GM12878 (cell line): ENCODE results near the gene ZDHHC14. TPM values are rescaled to one million over a fixed set of nuclear protein-coding genes. Genes with fewer than 3 reads are reported as not detected.

Experiments used
- ATAC-seq: fragments of 200-7000 bp; cut with Tn5 transposase; 3 replicates; pipeline ENCODE4 v1.9.1; 2020; ENCODE audit warnings: mild to moderate bottlenecking, moderate library complexity
- BruUV-seq: library from RNA; stranded (reverse); fragments of 400-500 nt; replicated peaks from 2 replicates; lab custom pipeline; 2021; lab: Mats Ljungman, UMichigan
- CTCF ChIA-PET: fragments of 300-600 bp; sonication (Branson Sonifier 250); formaldehyde crosslinking; extraction: SDS; loops from one replicate; lab custom pipeline; 2021; ENCODE audit warnings: inconsistent platforms; lab: Yijun Ruan, JAX
- POLR2A ChIA-PET: fragments of 350-600 bp; formaldehyde crosslinking; extraction: SDS; loops from one replicate; lab custom pipeline; 2021; ENCODE audit warnings: inconsistent platforms; lab: Charles Lee
- RAD21 ChIA-PET: fragments of 300-600 bp; sonication (Branson Sonifier 250); formaldehyde crosslinking; loops from one replicate; lab custom pipeline; 2023; ENCODE audit warnings: antibody characterized with exemption; ENCODE audit not compliant: unreplicated experiment; lab: Charles Lee
- SMC1A ChIA-PET: fragments of 300-600 bp; sonication (Branson Sonifier 250); formaldehyde crosslinking; loops from one replicate; lab custom pipeline; 2023; ENCODE audit not compliant: unreplicated experiment, uncharacterized antibody; lab: Charles Lee
- DNase-seq: peaks from one replicate; pipeline ENCODE4 v3.0.0-alpha.2; 2011; ENCODE audit warnings: low read depth, low spot score
- FAIRE-seq: peaks from 3 replicates; lab custom pipeline; 2011; peaks lifted over from hg19 to GRCh38; lab: Jason Lieb, UNC
- H2AFZ ChIP-seq: 2 replicates; pipeline ENCODE4 v1.6.0; 2011; ENCODE audit warnings: low read depth, low read length, control low read depth; ENCODE audit not compliant: control insufficient read depth
- H3K27ac ChIP-seq: 2 replicates; pipeline ENCODE4 v1.5.1; 2011; ENCODE audit warnings: control low read depth; ENCODE audit not compliant: control insufficient read depth, insufficient read depth
- H3K27me3 ChIP-seq, 2 experiments: replicated peaks in 1 of 2; 2 replicates each; pipeline versions ENCODE4 v1.6.0 to v1.6.1; 2011; ENCODE audit warnings: low read length in 1 of 2; ENCODE audit not compliant: control insufficient read depth in 2 of 2, insufficient read depth in 2 of 2
- H3K36me3 ChIP-seq, 2 experiments: 2 replicates each; pipeline ENCODE4 v1.5.1; 2011; ENCODE audit warnings: low read length in 1 of 2; ENCODE audit not compliant: control insufficient read depth in 2 of 2, insufficient read depth in 2 of 2
- H3K4me1 ChIP-seq: 2 replicates; pipeline ENCODE4 v1.6.1; 2011; ENCODE audit warnings: mild to moderate bottlenecking, low read length, moderate library complexity, mixed read lengths; ENCODE audit not compliant: control insufficient read depth, insufficient read depth
- H3K4me2 ChIP-seq: 2 replicates; pipeline ENCODE4 v1.6.0; 2011; ENCODE audit warnings: control low read depth; ENCODE audit not compliant: control insufficient read depth, insufficient read depth
- H3K4me3 ChIP-seq: fragments of 200-600 bp; sonication (generic); 2 replicates; pipeline ENCODE4 v1.5.1; 2016
- H3K79me2 ChIP-seq: 2 replicates; pipeline ENCODE4 v1.6.0; 2011; ENCODE audit warnings: low read length; ENCODE audit not compliant: control insufficient read depth, insufficient read depth
- H3K9ac ChIP-seq: 2 replicates; pipeline ENCODE4 v1.8.0; 2011; ENCODE audit warnings: low read length, control low read depth, mixed read lengths; ENCODE audit not compliant: control insufficient read depth, insufficient read depth
- H3K9me3 ChIP-seq: replicated peaks from 3 replicates; pipeline ENCODE4 v1.5.1; 2011; ENCODE audit warnings: mild to moderate bottlenecking, low read length; ENCODE audit not compliant: control insufficient read depth, insufficient read depth
- H4K20me1 ChIP-seq: 2 replicates; pipeline ENCODE4 v1.6.0; 2011; ENCODE audit not compliant: control insufficient read depth, insufficient read depth
- BRCA1 ChIP-seq: IDR thresholded peaks from 2 replicates; pipeline ENCODE4 v1.6.1; 2011; ENCODE audit warnings: low read depth, low read length, improper control_type of control experiment
- CBFB ChIP-seq: IDR thresholded peaks from 2 replicates; pipeline ENCODE4 v1.6.1; 2016; ENCODE audit warnings: antibody characterized with exemption, low read depth
- HDAC2 ChIP-seq: fragments of 200-600 bp; sonication (generic); IDR thresholded peaks from 2 replicates; pipeline ENCODE4 v1.6.1; 2017
- RAD21 ChIP-seq: IDR thresholded peaks from 2 replicates; pipeline ENCODE4 v1.6.1; 2011; ENCODE audit warnings: mild to moderate bottlenecking, low read depth, low read length, moderate library complexity; ENCODE audit not compliant: insufficient read depth
- SIN3A ChIP-seq: IDR thresholded peaks from 2 replicates; pipeline ENCODE4 v1.6.1; 2012; ENCODE audit warnings: low read depth, low read length, improper control_type of control experiment
- ZBED1 ChIP-seq: IDR thresholded peaks from 2 replicates; pipeline ENCODE4 v1.6.1; 2016; ENCODE audit warnings: borderline replicate concordance
- WGBS: methylation state at CpG from one replicate; pipeline ENCODE4 v1.1.6; 2016; ENCODE audit warnings: low lambda C conversion rate; ENCODE audit not compliant: insufficient replicate concordance, insufficient coverage; ENCODE audit errors: missing lambda C conversion rate; 5-methylcytosine and 5-hydroxymethylcytosine counted together
- in situ Hi-C: fragments of 300-500 bp; cut with MboI; formaldehyde crosslinking; loops from 9 replicates; pipeline ENCODE4 v1.14.3; 2018; ENCODE audit warnings: mixed read lengths
- intact Hi-C: fragments of 100-400 bp; cut with micrococcal nuclease; formaldehyde crosslinking; loops from one replicate; pipeline ENCODE4 v1.14.2; 2022; ENCODE audit not compliant: unreplicated experiment
- polyA plus RNA-seq, 11 experiments: library from polyadenylated mRNA; depleted of rRNA in 4 of 11; unstranded in 6 of 11; stranded (reverse) in 5 of 11; fragments of >200 nt; fragmentation: Nextera tagmentation in 4 of 11; fragmentation: Illumina TruSeq in 1 of 11; extraction: Ambion mirVana in 4 of 11; extraction: Trizol in 1 of 11; gene quantifications; 1 replicate in 1 of 11; 2 replicates in 10 of 11; pipeline versions ENCODE4 v1.2.1 to v1.2.3, GENCODE V29; 2011 to 2016; ENCODE audit warnings: inconsistent platforms in 2 of 11, missing spikeins in 2 of 11, low read depth in 1 of 11
- total RNA-seq, 4 experiments: library from RNA; depleted of rRNA in 3 of 4; stranded (reverse); fragments of >200 nt in 3 of 4; fragmentation: Illumina TruSeq in 1 of 4; extraction: Trizol in 1 of 4; gene quantifications; 2 replicates each; pipeline versions ENCODE4 v1.2.1 to v1.2.3, GENCODE V29; 2013 to 2021
- TF ChIP-seq, protein P1 (sequence below): IDR thresholded peaks from 2 replicates; pipeline ENCODE4 v1.6.1; 2012; ENCODE audit warnings: low read length, inconsistent platforms
- TF ChIP-seq, protein P2 (sequence below): IDR thresholded peaks from 2 replicates; pipeline ENCODE4 v1.6.1; 2012; ENCODE audit warnings: low read depth, low read length, improper control_type of control experiment
- TF ChIP-seq, protein P3 (sequence below): fragments of 450-650 bp; IDR thresholded peaks from 2 replicates; pipeline ENCODE4 v1.6.1; 2017; ENCODE audit warnings: borderline replicate concordance
- TF ChIP-seq, protein P4 (sequence below): fragments of 450-650 bp; conservative IDR thresholded peaks from 2 replicates; pipeline ENCODE4 v1.6.1; 2017; ENCODE audit warnings: mild to moderate bottlenecking, moderate library complexity

Gene ZDHHC14
- total and polyA plus RNA-seq, 10 of the 15 experiments (the other 5 are each of a cell fraction or from before 2014, with no cell fraction given), result 0.15 to 16.0 (median 0.76) TPM; not detected in 1

DNA sequence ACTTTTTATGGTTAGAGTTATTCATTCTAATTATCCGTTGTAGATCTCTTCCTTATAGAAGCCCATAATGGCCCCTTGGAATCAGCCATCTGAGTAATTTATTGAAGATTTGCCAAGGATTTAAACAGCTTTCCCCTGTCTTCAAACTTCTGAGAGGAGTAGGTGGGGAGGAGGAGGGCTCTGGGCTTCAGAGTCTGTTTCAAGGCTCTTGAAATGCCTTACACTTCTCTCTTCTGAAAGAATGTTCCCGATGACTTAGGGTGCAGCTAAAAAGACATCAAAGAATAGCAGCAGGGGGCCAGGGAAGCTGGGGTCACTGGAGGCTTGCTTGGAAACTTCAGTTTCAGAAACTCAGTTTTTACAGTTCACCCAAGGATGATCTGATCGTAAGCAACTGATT, 165.3 kb downstream of the ZDHHC14 start:
- Histone ChIP-seq H3K9ac (no peak overlapping the region), H3K9me3 (no peaks in the 10 kb centered on the region; the same call in 1 of the 3 replicates), H3K4me3 (no peak overlapping the region), H3K27me3 (no peaks in the 10 kb centered on the region), H4K20me1 (no peaks in the 10 kb centered on the region), H3K27ac (no peak overlapping the region), H3K4me2 (no peak overlapping the region), H3K36me3 (peaks cover 0 to 7% of the 10 kb centered on the region in 2 experiments; a peak in 2 of 4 replicates), H3K4me1 (no peaks in the 10 kb centered on the region), H3K79me2 (no peaks in the 10 kb centered on the region), H2AFZ (no peak overlapping the region)
- POLR2A ChIA-PET, result no interaction called here
- no peak for FAIRE-seq
- SMC1A ChIA-PET, result interaction anchor here (0.9 to 1.1 kb wide), 2 partner anchors 25 to 84 kb away, joined by 3 read pairs; no protein-coding TSS in a partner anchor
- no TSS peak for BruUV-seq
- RAD21 ChIA-PET, result no interaction called here
- in situ Hi-C loops, result no loop called here
- intact Hi-C loops, result no loop called here
- DNase-seq, result no peak
- TF ChIP-seq, protein P1, sequence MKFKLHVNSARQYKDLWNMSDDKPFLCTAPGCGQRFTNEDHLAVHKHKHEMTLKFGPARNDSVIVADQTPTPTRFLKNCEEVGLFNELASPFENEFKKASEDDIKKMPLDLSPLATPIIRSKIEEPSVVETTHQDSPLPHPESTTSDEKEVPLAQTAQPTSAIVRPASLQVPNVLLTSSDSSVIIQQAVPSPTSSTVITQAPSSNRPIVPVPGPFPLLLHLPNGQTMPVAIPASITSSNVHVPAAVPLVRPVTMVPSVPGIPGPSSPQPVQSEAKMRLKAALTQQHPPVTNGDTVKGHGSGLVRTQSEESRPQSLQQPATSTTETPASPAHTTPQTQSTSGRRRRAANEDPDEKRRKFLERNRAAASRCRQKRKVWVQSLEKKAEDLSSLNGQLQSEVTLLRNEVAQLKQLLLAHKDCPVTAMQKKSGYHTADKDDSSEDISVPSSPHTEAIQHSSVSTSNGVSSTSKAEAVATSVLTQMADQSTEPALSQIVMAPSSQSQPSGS, result no peak
- TF ChIP-seq BRCA1, result no peak
- ATAC-seq, result no peak
- CTCF ChIA-PET, result no interaction called here
- WGBS, result 63% methylated on average over 3 of the region's 3 CpGs

DNA sequence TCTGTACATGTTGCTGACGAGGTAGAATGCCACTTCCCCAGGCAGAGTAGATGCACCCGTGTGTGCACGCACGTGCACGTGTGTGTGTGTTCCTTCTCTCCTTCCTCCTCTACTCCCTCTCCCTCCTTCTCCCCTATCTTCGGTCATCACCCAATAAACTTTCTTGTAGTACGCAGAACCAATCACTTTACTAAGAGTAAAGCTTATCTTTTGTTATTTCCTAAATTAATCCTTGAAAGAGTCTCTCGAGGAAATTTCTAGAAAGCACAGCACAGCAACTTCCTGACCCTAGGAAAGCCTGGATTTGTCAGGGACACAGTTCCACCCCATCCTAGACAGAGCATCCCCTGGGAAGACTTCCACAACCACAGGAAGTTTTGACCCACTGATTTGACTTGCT, 166.1 kb downstream of the ZDHHC14 start:
- RAD21 ChIA-PET, result no interaction called here
- in situ Hi-C loops (no loop called here), intact Hi-C loops (no loop called here)
- Histone ChIP-seq H3K4me3 (no peak overlapping the region), H3K4me1 (no peaks in the 10 kb centered on the region), H3K9me3 (no peaks in the 10 kb centered on the region; the same call in 1 of the 3 replicates), H3K9ac (no peak overlapping the region), H3K79me2 (no peaks in the 10 kb centered on the region), H3K27me3 (no peaks in the 10 kb centered on the region), H3K4me2 (no peak overlapping the region), H3K36me3 (peaks cover 0 to 7% of the 10 kb centered on the region in 2 experiments; a peak in 2 of 4 replicates), H4K20me1 (no peaks in the 10 kb centered on the region), H2AFZ (no peak overlapping the region), H3K27ac (no peak overlapping the region)
- FAIRE-seq (no peak), DNase-seq (no peak), ATAC-seq (no peak)
- SMC1A ChIA-PET, result no interaction called here
- CTCF ChIA-PET, result no interaction called here
- 81% methylated on average over 8 of the region's 8 CpGs for WGBS
- POLR2A ChIA-PET, result interaction anchor here (0.5 kb wide), 1 partner anchor 9 kb away, joined by 3 read pairs; no protein-coding TSS in a partner anchor
- BruUV-seq, result no TSS peak
- TF ChIP-seq, protein P2, sequence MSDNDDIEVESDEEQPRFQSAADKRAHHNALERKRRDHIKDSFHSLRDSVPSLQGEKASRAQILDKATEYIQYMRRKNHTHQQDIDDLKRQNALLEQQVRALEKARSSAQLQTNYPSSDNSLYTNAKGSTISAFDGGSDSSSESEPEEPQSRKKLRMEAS, result no peak
- TF ChIP-seq, protein P3, sequence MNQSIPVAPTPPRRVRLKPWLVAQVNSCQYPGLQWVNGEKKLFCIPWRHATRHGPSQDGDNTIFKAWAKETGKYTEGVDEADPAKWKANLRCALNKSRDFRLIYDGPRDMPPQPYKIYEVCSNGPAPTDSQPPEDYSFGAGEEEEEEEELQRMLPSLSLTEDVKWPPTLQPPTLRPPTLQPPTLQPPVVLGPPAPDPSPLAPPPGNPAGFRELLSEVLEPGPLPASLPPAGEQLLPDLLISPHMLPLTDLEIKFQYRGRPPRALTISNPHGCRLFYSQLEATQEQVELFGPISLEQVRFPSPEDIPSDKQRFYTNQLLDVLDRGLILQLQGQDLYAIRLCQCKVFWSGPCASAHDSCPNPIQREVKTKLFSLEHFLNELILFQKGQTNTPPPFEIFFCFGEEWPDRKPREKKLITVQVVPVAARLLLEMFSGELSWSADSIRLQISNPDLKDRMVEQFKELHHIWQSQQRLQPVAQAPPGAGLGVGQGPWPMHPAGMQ, result no peak
- TF ChIP-seq HDAC2, result no peak
- no peak for TF ChIP-seq ZBED1
- TF ChIP-seq, protein P4, sequence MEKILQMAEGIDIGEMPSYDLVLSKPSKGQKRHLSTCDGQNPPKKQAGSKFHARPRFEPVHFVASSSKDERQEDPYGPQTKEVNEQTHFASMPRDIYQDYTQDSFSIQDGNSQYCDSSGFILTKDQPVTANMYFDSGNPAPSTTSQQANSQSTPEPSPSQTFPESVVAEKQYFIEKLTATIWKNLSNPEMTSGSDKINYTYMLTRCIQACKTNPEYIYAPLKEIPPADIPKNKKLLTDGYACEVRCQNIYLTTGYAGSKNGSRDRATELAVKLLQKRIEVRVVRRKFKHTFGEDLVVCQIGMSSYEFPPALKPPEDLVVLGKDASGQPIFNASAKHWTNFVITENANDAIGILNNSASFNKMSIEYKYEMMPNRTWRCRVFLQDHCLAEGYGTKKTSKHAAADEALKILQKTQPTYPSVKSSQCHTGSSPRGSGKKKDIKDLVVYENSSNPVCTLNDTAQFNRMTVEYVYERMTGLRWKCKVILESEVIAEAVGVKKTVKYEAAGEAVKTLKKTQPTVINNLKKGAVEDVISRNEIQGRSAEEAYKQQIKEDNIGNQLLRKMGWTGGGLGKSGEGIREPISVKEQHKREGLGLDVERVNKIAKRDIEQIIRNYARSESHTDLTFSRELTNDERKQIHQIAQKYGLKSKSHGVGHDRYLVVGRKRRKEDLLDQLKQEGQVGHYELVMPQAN, result no peak
- no peak for TF ChIP-seq SIN3A
- TF ChIP-seq RAD21, result no peak
- TF ChIP-seq CBFB, result no peak
